NCI-H345 treated with DMSO at 0.1 percent for 48 hours (cell line): ENCODE data around the gene C1QL2.

Source experiments
- DNase-seq: peaks from one replicate; lab custom pipeline; 2025; ENCODE audit not compliant: unreplicated experiment; lab: John Stamatoyannopoulos, UW

Gene C1QL2

DNA sequence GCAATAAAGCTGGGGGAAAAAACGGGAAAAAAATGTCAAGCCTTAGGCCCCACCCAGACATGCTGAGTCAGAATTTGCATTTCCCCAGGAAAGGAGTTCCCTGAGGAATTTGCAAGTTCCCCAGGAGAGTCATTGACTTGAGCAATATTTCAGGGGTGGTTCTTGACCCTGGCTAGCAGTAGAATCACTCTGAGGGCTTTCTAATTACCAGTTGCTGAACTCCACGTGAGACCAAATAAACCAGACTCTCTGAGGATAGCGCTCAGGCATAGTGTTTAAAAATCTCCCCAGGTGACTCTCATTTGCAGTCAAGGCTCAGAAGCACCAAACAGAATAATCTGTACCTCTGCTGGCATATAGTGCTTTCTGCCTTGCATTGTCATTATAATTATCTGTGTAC is 48.7 kb downstream of the C1QL2 start:
- peak; percentile 16 for DNase-seq

DNA sequence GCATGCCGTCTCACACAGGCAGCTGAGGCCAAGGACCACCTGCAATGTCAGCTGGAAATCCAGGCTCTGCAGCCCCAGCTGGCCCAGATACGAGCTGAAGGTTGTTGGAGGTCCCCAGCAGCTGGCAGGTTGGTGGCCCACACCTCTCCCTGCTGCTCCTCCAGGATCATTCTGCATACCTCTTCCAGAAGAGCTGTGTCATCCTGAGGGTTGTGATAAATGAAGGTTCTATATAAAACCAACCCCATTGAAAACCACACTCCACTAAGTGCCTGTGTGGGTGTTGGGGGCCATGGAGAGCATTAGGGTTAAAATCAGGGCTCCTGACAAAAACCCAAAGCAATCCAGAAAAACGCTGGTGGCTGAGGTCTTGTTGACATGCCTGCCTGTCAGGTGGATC is 50.4 kb downstream of the C1QL2 start:
- no peak for DNase-seq

DNA sequence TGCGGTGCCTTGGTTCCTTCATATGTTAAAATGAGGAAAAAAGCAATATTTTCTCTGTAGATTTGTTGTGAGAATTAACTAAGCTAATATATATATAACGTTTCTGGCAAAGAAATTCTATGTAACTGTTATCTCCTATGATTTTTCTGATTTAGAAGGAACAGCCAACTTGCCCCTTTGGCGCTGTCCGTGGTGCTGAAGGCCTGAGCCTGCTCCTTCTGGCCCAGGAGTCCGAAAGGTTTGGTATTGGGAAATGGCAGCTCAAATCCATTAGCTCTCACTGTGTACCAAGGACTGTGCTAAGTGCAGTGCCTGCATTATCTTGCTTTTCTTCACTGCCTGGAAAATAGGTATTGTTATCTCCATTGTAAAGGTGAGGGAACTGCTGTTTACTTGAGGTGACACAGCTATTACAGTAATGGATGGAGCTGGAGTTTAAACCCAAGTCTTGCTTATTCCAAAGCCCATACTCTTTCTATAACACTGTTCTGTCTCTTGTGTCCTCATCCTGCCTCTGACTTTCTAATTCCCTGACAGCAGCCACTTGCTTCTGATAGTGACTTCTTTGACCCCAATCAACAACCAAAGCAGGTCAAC is 52.2 kb downstream of the C1QL2 start:
- no peak for DNase-seq
